Measurements from ENCODE around the gene CCZ1B.
A peak's percentile ranks its signal among the peaks of the same experiment; 100 is the strongest.
"Not testable (repeated sequence)": the region's sequence is repeated elsewhere in the genome, so short reads cannot be mapped to it uniquely, and the experiment has no call there.

Gene CCZ1B

GRCh38 chr7:6826151-6826550, at the start of gene CCZ1B:
TSS of gene CCZ1B (minus strand) at chr7:6826275. CDS start at chr7:6826197, 78 bp downstream.
- Mint-ChIP-seq H3K27ac (ENCODE audit: low read depth) (peak within 1 kb of the TSS; percentile 89), H3K4me3 (peak within 1 kb of the TSS; percentile 91), H3K36me3 (ENCODE audit: insufficient read depth) (peaks cover 14% of the 10 kb centered on the region), H3K4me1 (peaks cover 11% of the 10 kb centered on the region)
- H3K27me3 Mint-ChIP-seq, H3K9me3 Mint-ChIP-seq: not testable (repeated sequence)
- ATAC-seq (replicated peaks; ENCODE audit: extremely low read depth, poor library complexity, severe bottlenecking): peak; percentile 98
- peak; percentile 69 to 78 for DNase-seq (ENCODE audit: low spot score in 2 of 2)

GRCh38 chr7:6875022-6875421, 48.9 kb upstream of the CCZ1B start:
- not testable (repeated sequence) for H3K9me3 Mint-ChIP-seq; H3K27ac Mint-ChIP-seq (ENCODE audit: low read depth); H3K4me3 Mint-ChIP-seq; H3K36me3 Mint-ChIP-seq (ENCODE audit: insufficient read depth); H3K4me1 Mint-ChIP-seq; ATAC-seq (replicated peaks; ENCODE audit: extremely low read depth, poor library complexity, severe bottlenecking); DNase-seq (ENCODE audit: low spot score in 2 of 2)
- peaks cover 48% of the 10 kb centered on the region for H3K27me3 Mint-ChIP-seq

- DNase-seq (ENCODE audit: low spot score in 2 of 2); H3K4me3 Mint-ChIP-seq; H3K9me3 Mint-ChIP-seq; ATAC-seq (replicated peaks; ENCODE audit: extremely low read depth, poor library complexity, severe bottlenecking); H3K4me1 Mint-ChIP-seq; H3K36me3 Mint-ChIP-seq (ENCODE audit: insufficient read depth); H3K27ac Mint-ChIP-seq (ENCODE audit: low read depth): not testable (repeated sequence)
- peaks cover 53% of the 10 kb centered on the region for H3K27me3 Mint-ChIP-seq
Measured at GRCh38 chr7:6872246-6872945, 46.3 kb upstream of the CCZ1B start.

- not testable (repeated sequence) for H3K4me3 Mint-ChIP-seq; H3K36me3 Mint-ChIP-seq (ENCODE audit: insufficient read depth); H3K9me3 Mint-ChIP-seq; H3K27ac Mint-ChIP-seq (ENCODE audit: low read depth); DNase-seq (ENCODE audit: low spot score in 2 of 2); H3K4me1 Mint-ChIP-seq; ATAC-seq (replicated peaks; ENCODE audit: extremely low read depth, poor library complexity, severe bottlenecking)
- peaks cover 61% of the 10 kb centered on the region for H3K27me3 Mint-ChIP-seq
Measured at GRCh38 chr7:6871421-6872144, 45.5 kb upstream of the CCZ1B start.

- not testable (repeated sequence) for H3K4me3 Mint-ChIP-seq; H3K27ac Mint-ChIP-seq (ENCODE audit: low read depth); H3K36me3 Mint-ChIP-seq (ENCODE audit: insufficient read depth); H3K4me1 Mint-ChIP-seq; H3K9me3 Mint-ChIP-seq; DNase-seq (ENCODE audit: low spot score in 2 of 2); ATAC-seq (replicated peaks; ENCODE audit: extremely low read depth, poor library complexity, severe bottlenecking)
- H3K27me3 Mint-ChIP-seq: peaks cover 59% of the 10 kb centered on the region
Measured at GRCh38 chr7:6864751-6865150, 38.7 kb upstream of the CCZ1B start.

GRCh38 chr7:6864188-6864587, 38.1 kb upstream of the CCZ1B start:
- DNase-seq (ENCODE audit: low spot score in 2 of 2); H3K4me3 Mint-ChIP-seq; ATAC-seq (replicated peaks; ENCODE audit: extremely low read depth, poor library complexity, severe bottlenecking); H3K9me3 Mint-ChIP-seq; H3K36me3 Mint-ChIP-seq (ENCODE audit: insufficient read depth); H3K27ac Mint-ChIP-seq (ENCODE audit: low read depth); H3K4me1 Mint-ChIP-seq: not testable (repeated sequence)
- peaks cover 53% of the 10 kb centered on the region for H3K27me3 Mint-ChIP-seq

GRCh38 chr7:6862876-6863275, 36.8 kb upstream of the CCZ1B start:
- not testable (repeated sequence) for H3K9me3 Mint-ChIP-seq; H3K4me3 Mint-ChIP-seq; H3K4me1 Mint-ChIP-seq; H3K27ac Mint-ChIP-seq (ENCODE audit: low read depth); ATAC-seq (replicated peaks; ENCODE audit: extremely low read depth, poor library complexity, severe bottlenecking); DNase-seq (ENCODE audit: low spot score in 2 of 2); H3K36me3 Mint-ChIP-seq (ENCODE audit: insufficient read depth)
- H3K27me3 Mint-ChIP-seq: peaks cover 48% of the 10 kb centered on the region

GRCh38 chr7:6857721-6858314, 31.7 kb upstream of the CCZ1B start:
- H3K4me3 Mint-ChIP-seq: not testable (repeated sequence)
- peaks cover 12% of the 10 kb centered on the region for H3K4me1 Mint-ChIP-seq

GRCh38 chr7:6855563-6856131, 29.6 kb upstream of the CCZ1B start:
- H3K27ac Mint-ChIP-seq (ENCODE audit: low read depth); DNase-seq (ENCODE audit: low spot score in 2 of 2); H3K9me3 Mint-ChIP-seq; H3K36me3 Mint-ChIP-seq (ENCODE audit: insufficient read depth); ATAC-seq (replicated peaks; ENCODE audit: extremely low read depth, poor library complexity, severe bottlenecking): not testable (repeated sequence)
- Mint-ChIP-seq H3K4me1 (peaks cover 12% of the 10 kb centered on the region), H3K4me3 (peak overlapping the region; percentile 75), H3K27me3 (peaks cover 17% of the 10 kb centered on the region)

More at GRCh38 chr7:6857721-6858314, 31.7 kb upstream of the CCZ1B start:
- H3K27me3 Mint-ChIP-seq: peaks cover 33% of the 10 kb centered on the region
- DNase-seq (ENCODE audit: low spot score in 2 of 2): peak; percentile 67 to 73
- H3K36me3 Mint-ChIP-seq (ENCODE audit: insufficient read depth); H3K9me3 Mint-ChIP-seq; ATAC-seq (replicated peaks; ENCODE audit: extremely low read depth, poor library complexity, severe bottlenecking); H3K27ac Mint-ChIP-seq (ENCODE audit: low read depth): not testable (repeated sequence)

- H3K36me3 Mint-ChIP-seq (ENCODE audit: insufficient read depth); DNase-seq (ENCODE audit: low spot score in 2 of 2); H3K9me3 Mint-ChIP-seq; ATAC-seq (replicated peaks; ENCODE audit: extremely low read depth, poor library complexity, severe bottlenecking); H3K27ac Mint-ChIP-seq (ENCODE audit: low read depth): not testable (repeated sequence)
- peak overlapping the region; percentile 74 for H3K4me3 Mint-ChIP-seq
- H3K4me1 Mint-ChIP-seq: peaks cover 12% of the 10 kb centered on the region
- peaks cover 17% of the 10 kb centered on the region for H3K27me3 Mint-ChIP-seq
Measured at GRCh38 chr7:6854747-6855562, 28.9 kb upstream of the CCZ1B start.

GRCh38 chr7:6853681-6854080, 27.6 kb upstream of the CCZ1B start:
- H3K9me3 Mint-ChIP-seq; H3K36me3 Mint-ChIP-seq (ENCODE audit: insufficient read depth); H3K27ac Mint-ChIP-seq (ENCODE audit: low read depth); DNase-seq (ENCODE audit: low spot score in 2 of 2); ATAC-seq (replicated peaks; ENCODE audit: extremely low read depth, poor library complexity, severe bottlenecking): not testable (repeated sequence)
- Mint-ChIP-seq H3K4me3 (peak overlapping the region; percentile 67), H3K27me3 (peaks cover 17% of the 10 kb centered on the region), H3K4me1 (peaks cover 12% of the 10 kb centered on the region)

GRCh38 chr7:6849127-6849526, 23.1 kb upstream of the CCZ1B start:
- not testable (repeated sequence) for H3K27ac Mint-ChIP-seq (ENCODE audit: low read depth); DNase-seq (ENCODE audit: low spot score in 2 of 2); ATAC-seq (replicated peaks; ENCODE audit: extremely low read depth, poor library complexity, severe bottlenecking); H3K36me3 Mint-ChIP-seq (ENCODE audit: insufficient read depth); H3K9me3 Mint-ChIP-seq; H3K4me1 Mint-ChIP-seq; H3K4me3 Mint-ChIP-seq
- H3K27me3 Mint-ChIP-seq: peaks cover 33% of the 10 kb centered on the region

All from central memory CD8-positive, alpha-beta T cell (primary cell).